Endothelial cell (in vitro differentiated cells): Measurements from ENCODE around the gene NAALADL2. TPM values are rescaled to one million over a fixed set of nuclear protein-coding genes. Genes with fewer than 3 reads are reported as not detected.

ENCODE experiments used
- DNase-seq: peaks from one replicate; pipeline ENCODE4 v3.0.0; 2021; ENCODE audit warnings: low spot score
- H3K27ac Mint-ChIP-seq: one replicate; pipeline ENCODE4 v1.8.0; 2021; ENCODE audit warnings: mixed read lengths, inconsistent platforms; ENCODE audit not compliant: unreplicated experiment
- H3K27me3 Mint-ChIP-seq: one replicate; pipeline ENCODE4 v1.8.0; 2021; ENCODE audit warnings: mild to moderate bottlenecking, moderate library complexity, mixed read lengths, inconsistent platforms; ENCODE audit not compliant: unreplicated experiment
- H3K36me3 Mint-ChIP-seq: one replicate; pipeline ENCODE4 v1.8.0; 2021; ENCODE audit warnings: mild to moderate bottlenecking, low read depth, mixed read lengths, inconsistent platforms; ENCODE audit not compliant: unreplicated experiment
- H3K4me1 Mint-ChIP-seq: one replicate; pipeline ENCODE4 v1.8.0; 2021; ENCODE audit warnings: mild to moderate bottlenecking, mixed read lengths, inconsistent platforms; ENCODE audit not compliant: unreplicated experiment
- H3K4me3 Mint-ChIP-seq: one replicate; pipeline ENCODE4 v1.8.0; 2021; ENCODE audit warnings: mild to moderate bottlenecking, mixed read lengths, inconsistent platforms; ENCODE audit not compliant: unreplicated experiment
- H3K9me3 Mint-ChIP-seq: one replicate; pipeline ENCODE4 v1.8.0; 2021; ENCODE audit warnings: mixed read lengths, inconsistent platforms; ENCODE audit not compliant: unreplicated experiment
- CTCF ChIP-seq: fragments of 200-600 bp; sonication (generic); IDR thresholded peaks from one replicate; pipeline ENCODE4 v1.5.0; 2021; ENCODE audit warnings: antibody characterized with exemption; ENCODE audit not compliant: unreplicated experiment
- total RNA-seq: library from RNA; stranded (reverse); fragmentation: NEBNext Ultra II Directional; extraction: Animal tissue kit (Norgen Biotek cat#: 25700); gene quantifications from one replicate; pipeline ENCODE4 v1.2.1, GENCODE V29; 2021; ENCODE audit not compliant: unreplicated experiment

NAALADL2 gene
- total RNA-seq, 1 donor from 2014 or later: 3.5 TPM

DNA sequence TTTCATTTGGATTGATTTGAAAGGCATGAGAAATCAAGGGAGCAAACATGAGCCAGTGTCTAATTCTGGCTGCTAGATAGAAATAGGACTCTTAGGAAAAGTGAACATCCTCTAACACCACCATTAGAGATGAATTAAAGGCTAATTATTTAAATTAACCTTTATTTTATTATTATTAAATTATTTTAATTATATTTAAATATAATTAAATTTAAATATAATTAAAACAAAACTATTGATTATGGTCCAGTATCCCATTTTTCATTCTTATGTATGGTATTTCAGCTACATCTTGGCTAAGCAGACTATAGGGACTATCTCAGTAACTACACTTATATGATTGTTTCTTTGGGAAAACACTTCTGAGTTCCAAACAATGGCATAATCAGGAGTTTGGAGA, 904.8 kb downstream of the NAALADL2 start:
- H3K4me3 Mint-ChIP-seq: no peak overlapping the region
- H3K27ac Mint-ChIP-seq: no peak overlapping the region
- H3K27me3 Mint-ChIP-seq: no peaks in the 10 kb centered on the region
- no peaks in the 10 kb centered on the region for H3K4me1 Mint-ChIP-seq
- TF ChIP-seq CTCF: no peak
- no peak for DNase-seq
- no peaks in the 10 kb centered on the region for H3K36me3 Mint-ChIP-seq
- no peaks in the 10 kb centered on the region for H3K9me3 Mint-ChIP-seq

DNA sequence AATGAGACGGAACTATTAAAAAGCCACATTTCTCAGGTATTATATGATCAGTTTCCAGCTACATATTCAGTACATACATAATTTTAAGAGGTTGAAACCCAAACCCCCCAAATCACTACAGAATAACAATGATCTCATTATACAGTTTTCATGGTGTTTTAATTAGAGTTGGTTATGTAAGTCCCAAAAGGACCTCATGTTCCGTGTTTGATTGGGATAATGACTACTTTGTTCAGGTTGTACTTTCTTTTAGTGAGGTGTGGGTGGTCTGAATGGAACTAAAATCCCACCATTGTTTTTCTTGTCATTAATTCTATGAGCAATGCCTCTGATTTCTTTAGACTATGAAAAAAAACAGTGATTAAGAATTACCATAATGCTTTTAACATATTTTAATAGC, 905.6 kb downstream of the NAALADL2 start:
- H3K4me1 Mint-ChIP-seq: no peaks in the 10 kb centered on the region
- TF ChIP-seq CTCF: no peak
- no peaks in the 10 kb centered on the region for H3K9me3 Mint-ChIP-seq
- H3K27me3 Mint-ChIP-seq: peaks cover 1% of the 10 kb centered on the region
- DNase-seq: no peak
- H3K36me3 Mint-ChIP-seq: no peaks in the 10 kb centered on the region
- H3K4me3 Mint-ChIP-seq: no peak overlapping the region
- H3K27ac Mint-ChIP-seq: no peak overlapping the region

DNA sequence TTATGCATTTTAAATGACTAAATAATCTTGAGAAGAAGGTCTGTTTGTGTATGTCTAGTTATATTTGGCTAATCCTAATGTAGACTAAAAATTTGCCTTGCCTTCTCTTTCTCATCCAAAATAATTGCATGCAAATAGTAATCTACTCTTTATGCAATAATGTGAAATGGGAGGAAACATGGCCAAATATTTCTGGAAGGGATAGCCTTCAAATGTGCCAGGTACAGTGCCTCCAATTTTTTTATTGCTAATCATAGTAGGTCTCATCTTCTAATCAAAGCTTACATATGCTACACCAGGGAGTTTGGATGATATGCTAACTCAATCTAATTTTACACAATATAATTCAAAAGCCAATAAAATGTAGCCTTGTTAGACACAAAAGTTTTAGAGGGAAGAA, 911.3 kb downstream of the NAALADL2 start:
- no peak for TF ChIP-seq CTCF
- Mint-ChIP-seq H3K27ac (no peak overlapping the region), H3K36me3 (no peaks in the 10 kb centered on the region), H3K4me1 (peaks cover 14% of the 10 kb centered on the region), H3K4me3 (no peak overlapping the region), H3K9me3 (no peaks in the 10 kb centered on the region), H3K27me3 (peaks cover 1% of the 10 kb centered on the region)
- no peak for DNase-seq

DNA sequence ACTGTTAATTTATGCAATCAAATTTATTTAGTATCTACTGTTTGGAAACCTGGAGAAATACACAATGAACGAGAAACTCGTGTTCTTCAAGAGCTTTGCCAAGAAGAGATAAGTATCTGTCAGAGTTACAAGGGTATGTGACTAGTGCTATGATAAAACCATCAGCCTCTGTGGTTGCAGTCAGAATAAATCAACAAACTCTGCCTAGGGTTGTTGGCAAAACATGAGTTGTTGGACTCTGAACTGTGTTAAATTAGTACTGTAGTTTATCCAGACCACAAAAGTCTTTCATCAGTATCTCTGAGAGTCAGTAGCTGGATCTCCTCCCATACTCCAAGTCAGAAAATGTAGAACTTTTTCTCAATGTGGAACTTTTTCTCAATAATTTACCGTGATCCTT, 918.4 kb downstream of the NAALADL2 start:
- no peak overlapping the region for H3K4me3 Mint-ChIP-seq
- no peaks in the 10 kb centered on the region for H3K27me3 Mint-ChIP-seq
- TF ChIP-seq CTCF: no peak
- H3K9me3 Mint-ChIP-seq: no peaks in the 10 kb centered on the region
- peaks cover 19% of the 10 kb centered on the region for H3K4me1 Mint-ChIP-seq
- no peak overlapping the region for H3K27ac Mint-ChIP-seq
- H3K36me3 Mint-ChIP-seq: no peaks in the 10 kb centered on the region
- no peak for DNase-seq

- DNase-seq: no peak
- no peak for TF ChIP-seq CTCF
- H3K36me3 Mint-ChIP-seq: no peaks in the 10 kb centered on the region
- H3K27ac Mint-ChIP-seq: no peak overlapping the region
- H3K4me1 Mint-ChIP-seq: peaks cover 15% of the 10 kb centered on the region
- no peaks in the 10 kb centered on the region for H3K9me3 Mint-ChIP-seq
- no peak overlapping the region for H3K4me3 Mint-ChIP-seq
- no peaks in the 10 kb centered on the region for H3K27me3 Mint-ChIP-seq
These were observed 918.8 kb downstream of the NAALADL2 start for GRCh38 chr3:175777965-175778364.
